ENCODE data around the gene B4GALNT3.

The B4GALNT3 gene

GRCh38 chr12:559906-560455, 100.2 kb downstream of the B4GALNT3 start:
- no peak for DNase-seq (ENCODE audit: low spot score)

- no peak for DNase-seq (ENCODE audit: low spot score)
Observed at GRCh38 chr12:560691-561390, 101.1 kb downstream of the B4GALNT3 start.

- DNase-seq (ENCODE audit: low spot score) = no peak
Observed at GRCh38 chr12:561391-561705, 101.6 kb downstream of the B4GALNT3 start.

- DNase-seq (ENCODE audit: low spot score) = no peak
Observed at GRCh38 chr12:561908-562593, 102.3 kb downstream of the B4GALNT3 start.

GRCh38 chr12:562634-563033, 102.9 kb downstream of the B4GALNT3 start:
- DNase-seq (ENCODE audit: low spot score) = no peak

GRCh38 chr12:563250-563781, 103.6 kb downstream of the B4GALNT3 start:
- DNase-seq (ENCODE audit: low spot score) = no peak

- no peak for DNase-seq (ENCODE audit: low spot score)
Observed at GRCh38 chr12:563787-564298, 104.1 kb downstream of the B4GALNT3 start.

GRCh38 chr12:565161-565560, 105.4 kb downstream of the B4GALNT3 start:
- DNase-seq (ENCODE audit: low spot score) = no peak

GRCh38 chr12:565589-566105, 105.9 kb downstream of the B4GALNT3 start:
- DNase-seq (ENCODE audit: low spot score) = no peak

GRCh38 chr12:568486-568885, 108.7 kb downstream of the B4GALNT3 start:
- no peak for DNase-seq (ENCODE audit: low spot score)

GRCh38 chr12:569091-569676, 109.4 kb downstream of the B4GALNT3 start:
- DNase-seq (ENCODE audit: low spot score) = no peak

GRCh38 chr12:569803-570434, 110.2 kb downstream of the B4GALNT3 start:
- DNase-seq (ENCODE audit: low spot score) = peak; percentile 96

- peak; percentile 96 for DNase-seq (ENCODE audit: low spot score)
Observed at GRCh38 chr12:570435-570920, 110.7 kb downstream of the B4GALNT3 start.

- peak; percentile 88 for DNase-seq (ENCODE audit: low spot score)
Observed at GRCh38 chr12:570921-571794, 111.4 kb downstream of the B4GALNT3 start.

GRCh38 chr12:571795-572531, 112.2 kb downstream of the B4GALNT3 start:
- DNase-seq (ENCODE audit: low spot score) = no peak

- DNase-seq (ENCODE audit: low spot score) = no peak
Observed at GRCh38 chr12:572532-572899, 112.8 kb downstream of the B4GALNT3 start.

- no peak for DNase-seq (ENCODE audit: low spot score)
Observed at GRCh38 chr12:573232-573631, 113.5 kb downstream of the B4GALNT3 start.

GRCh38 chr12:574475-575128, 114.9 kb downstream of the B4GALNT3 start:
- DNase-seq (ENCODE audit: low spot score) = no peak

- no peak for DNase-seq (ENCODE audit: low spot score)
Observed at GRCh38 chr12:575129-575502, 115.4 kb downstream of the B4GALNT3 start.
